CD4-positive, alpha-beta T cell treated with Interleukin-17A for 4 hours (primary cell): ENCODE results near the gene TBC1D20.
A peak's percentile ranks its signal among the peaks of the same experiment; 100 is the strongest.
"Not testable (repeated sequence)": the region's sequence is repeated elsewhere in the genome, so short reads cannot be mapped to it uniquely, and the experiment has no call there.

Experiments
- DNase-seq: peaks from one replicate; pipeline ENCODE4 v3.0.0-alpha.2; 2020; ENCODE audit warnings: mixed read lengths

TBC1D20 gene

GRCh38 chr20:462199-462991 is at the start of gene TBC1D20:
TBC1D20 (minus strand) TSS chr20:462533; CDS start chr20:462405, 128 bp downstream.
- DNase-seq = peak; percentile 89

- not testable (repeated sequence) for DNase-seq
Observed at GRCh38 chr20:510328-511057, 48.2 kb upstream of the TBC1D20 start.

- not testable (repeated sequence) for DNase-seq
Observed at GRCh38 chr20:508364-508787, 46.0 kb upstream of the TBC1D20 start.

GRCh38 chr20:507761-508332 is 45.5 kb upstream of the TBC1D20 start:
- DNase-seq = no peak

GRCh38 chr20:507006-507758 is 44.8 kb upstream of the TBC1D20 start:
- DNase-seq = no peak

- DNase-seq = no peak
Observed at GRCh38 chr20:504632-505075, 42.3 kb upstream of the TBC1D20 start.

GRCh38 chr20:503048-503737 is 40.9 kb upstream of the TBC1D20 start:
- no peak for DNase-seq

- DNase-seq = no peak
Observed at GRCh38 chr20:497979-498378, 35.6 kb upstream of the TBC1D20 start.

- DNase-seq = no peak
Observed at GRCh38 chr20:496126-496696, 33.9 kb upstream of the TBC1D20 start.

- no peak for DNase-seq
Observed at GRCh38 chr20:492159-492558, 29.8 kb upstream of the TBC1D20 start.

GRCh38 chr20:487655-488054 is 25.3 kb upstream of the TBC1D20 start:
- DNase-seq = no peak

- DNase-seq = no peak
Observed at GRCh38 chr20:483815-484644, 21.7 kb upstream of the TBC1D20 start.

- no peak for DNase-seq
Observed at GRCh38 chr20:481167-481566, 18.8 kb upstream of the TBC1D20 start.

- no peak for DNase-seq
Observed at GRCh38 chr20:480044-480443, 17.7 kb upstream of the TBC1D20 start.

GRCh38 chr20:479487-479886 is 17.2 kb upstream of the TBC1D20 start:
- no peak for DNase-seq

GRCh38 chr20:478949-479429 is 16.7 kb upstream of the TBC1D20 start:
- DNase-seq = peak; percentile 43

GRCh38 chr20:478010-478948 is 15.9 kb upstream of the TBC1D20 start:
- DNase-seq = no peak

GRCh38 chr20:476561-477249 is 14.4 kb upstream of the TBC1D20 start:
- not testable (repeated sequence) for DNase-seq
